OCI-LY7 (cell line): ENCODE measurements around the gene IGF2BP1.

Source experiments
- CTCF ChIP-seq: fragments of 200-600 bp; sonication (generic); conservative IDR thresholded peaks from 2 replicates; pipeline ENCODE4 v1.5.1; 2014; ENCODE audit warnings: mild to moderate bottlenecking, antibody characterized with exemption, low read length, moderate library complexity, mixed read lengths
- EZH2phosphoT487 ChIP-seq: fragments of 200-600 bp; sonication (generic); IDR thresholded peaks from 2 replicates; pipeline ENCODE4 v1.6.1; 2018; ENCODE audit warnings: low read depth, borderline replicate concordance, mild to moderate bottlenecking, mixed run types, antibody characterized with exemption, low read length, moderate library complexity, mixed read lengths

- TF ChIP-seq CTCF (no peak), EZH2phosphoT487 (no peak)
Observed at GRCh38 chr17:49024523-49024922, 27.3 kb downstream of the IGF2BP1 start.
